WTC11 (cell line): ENCODE measurements around the gene SULF2. TPM values are rescaled to one million over a fixed set of nuclear protein-coding genes. Genes with fewer than 3 reads are reported as not detected.

Source experiments
- ATAC-seq: fragments of 200-7000 bp; cut with Tn5 transposase; 2 replicates; pipeline ENCODE4 v1.10.0; 2021; ENCODE audit warnings: mild to moderate bottlenecking, moderate library complexity
- CTCF ChIA-PET: fragments of 300-600 bp; sonication (Branson Sonifier 250); formaldehyde crosslinking; loops from one replicate; lab custom pipeline; 2021; ENCODE audit warnings: antibody characterized with exemption; lab: Charles Lee
- POLR2A ChIA-PET: fragments of 350-600 bp; sonication (Branson Sonifier 250); formaldehyde crosslinking; loops from one replicate; lab custom pipeline; 2021; ENCODE audit warnings: antibody characterized with exemption; lab: Charles Lee
- DNase-seq: peaks from one replicate; pipeline ENCODE4 v3.0.0; 2021; ENCODE audit warnings: low spot score
- H3K27ac Mint-ChIP-seq: 2 replicates; pipeline ENCODE4 v1.8.0; 2021; ENCODE audit warnings: mixed read lengths
- H3K27me3 Mint-ChIP-seq: 2 replicates; pipeline ENCODE4 v1.8.0; 2021; ENCODE audit warnings: low read depth, mild to moderate bottlenecking, moderate library complexity, mixed read lengths
- H3K36me3 Mint-ChIP-seq: 2 replicates; pipeline ENCODE4 v1.8.0; 2021; ENCODE audit warnings: mixed read lengths
- H3K4me1 Mint-ChIP-seq: 2 replicates; pipeline ENCODE4 v1.8.0; 2022; ENCODE audit warnings: mixed read lengths
- H3K4me3 Mint-ChIP-seq: 2 replicates; pipeline ENCODE4 v1.8.0; 2021; ENCODE audit warnings: mild to moderate bottlenecking, moderate library complexity, mixed read lengths
- H3K9me3 Mint-ChIP-seq: 2 replicates; pipeline ENCODE4 v1.8.0; 2021; ENCODE audit warnings: mixed read lengths
- AFF4 ChIP-seq: sonication (generic); formaldehyde crosslinking; IDR thresholded peaks from 2 replicates; pipeline ENCODE4 v1.8.1; 2023; ENCODE audit warnings: mild to moderate bottlenecking, missing genetic modification reagents, borderline replicate concordance
- ARID4B ChIP-seq: sonication (generic); formaldehyde crosslinking; IDR thresholded peaks from 2 replicates; pipeline ENCODE4 v1.8.0; 2023; ENCODE audit warnings: missing genetic modification reagents, mild to moderate bottlenecking, borderline replicate concordance
- ERG ChIP-seq: fragments of 250-450 bp; sonication (Bioruptor Pico); IDR thresholded peaks from 2 replicates; pipeline ENCODE4 v1.8.0; 2021; ENCODE audit warnings: mild to moderate bottlenecking
- ETV6 ChIP-seq: sonication (generic); formaldehyde crosslinking; IDR thresholded peaks from 2 replicates; pipeline ENCODE4 v1.8.1; 2022; ENCODE audit warnings: mild to moderate bottlenecking, missing genetic modification reagents
- MYBL2 ChIP-seq: sonication (generic); formaldehyde crosslinking; IDR thresholded peaks from 2 replicates; pipeline ENCODE4 v1.8.1; 2023; ENCODE audit warnings: mild to moderate bottlenecking, moderate library complexity, missing genetic modification reagents
- NFYB ChIP-seq: sonication (generic); formaldehyde crosslinking; conservative IDR thresholded peaks from 2 replicates; pipeline ENCODE4 v1.8.0; 2022; ENCODE audit warnings: low read depth, missing genetic modification reagents
- OVOL2 ChIP-seq: fragments of 250-450 bp; sonication (Bioruptor Pico); IDR thresholded peaks from 2 replicates; pipeline ENCODE4 v1.9.0; 2021; ENCODE audit warnings: mild to moderate bottlenecking, borderline replicate concordance
- SMAD4 ChIP-seq: sonication (generic); formaldehyde crosslinking; IDR thresholded peaks from 2 replicates; pipeline ENCODE4 v1.8.0; 2022; ENCODE audit warnings: mild to moderate bottlenecking, missing genetic modification reagents
- SOX15 ChIP-seq: fragments of 250-450 bp; sonication (Bioruptor Pico); IDR thresholded peaks from 2 replicates; pipeline ENCODE4 v1.9.0; 2021; ENCODE audit warnings: mild to moderate bottlenecking
- total RNA-seq: library from RNA; stranded (reverse); gene quantifications from 3 replicates; pipeline ENCODE4 v1.2.3, GENCODE V29; 2021
- TF ChIP-seq, protein P1 (sequence below): fragments of 250-450 bp; sonication (Bioruptor Pico); IDR thresholded peaks from 2 replicates; pipeline ENCODE4 v1.9.0; 2021; ENCODE audit warnings: mild to moderate bottlenecking, borderline replicate concordance
- TF ChIP-seq, protein P2 (sequence below): fragments of 250-450 bp; sonication (Bioruptor Pico); IDR thresholded peaks from 2 replicates; pipeline ENCODE4 v1.9.0; 2021; ENCODE audit warnings: mild to moderate bottlenecking
- TF ChIP-seq, protein P3 (sequence below): sonication (generic); formaldehyde crosslinking; IDR thresholded peaks from 2 replicates; pipeline ENCODE4 v1.8.1; 2023; ENCODE audit warnings: mild to moderate bottlenecking, moderate library complexity, missing genetic modification reagents
- TF ChIP-seq, protein P4 (sequence below): sonication (generic); formaldehyde crosslinking; IDR thresholded peaks from 2 replicates; pipeline ENCODE4 v1.8.1; 2023; ENCODE audit warnings: mild to moderate bottlenecking, missing genetic modification reagents, moderate library complexity

Gene SULF2
- total RNA-seq, 1 experiment from 2014 or later = 36.0 TPM

- TF ChIP-seq, protein P1, sequence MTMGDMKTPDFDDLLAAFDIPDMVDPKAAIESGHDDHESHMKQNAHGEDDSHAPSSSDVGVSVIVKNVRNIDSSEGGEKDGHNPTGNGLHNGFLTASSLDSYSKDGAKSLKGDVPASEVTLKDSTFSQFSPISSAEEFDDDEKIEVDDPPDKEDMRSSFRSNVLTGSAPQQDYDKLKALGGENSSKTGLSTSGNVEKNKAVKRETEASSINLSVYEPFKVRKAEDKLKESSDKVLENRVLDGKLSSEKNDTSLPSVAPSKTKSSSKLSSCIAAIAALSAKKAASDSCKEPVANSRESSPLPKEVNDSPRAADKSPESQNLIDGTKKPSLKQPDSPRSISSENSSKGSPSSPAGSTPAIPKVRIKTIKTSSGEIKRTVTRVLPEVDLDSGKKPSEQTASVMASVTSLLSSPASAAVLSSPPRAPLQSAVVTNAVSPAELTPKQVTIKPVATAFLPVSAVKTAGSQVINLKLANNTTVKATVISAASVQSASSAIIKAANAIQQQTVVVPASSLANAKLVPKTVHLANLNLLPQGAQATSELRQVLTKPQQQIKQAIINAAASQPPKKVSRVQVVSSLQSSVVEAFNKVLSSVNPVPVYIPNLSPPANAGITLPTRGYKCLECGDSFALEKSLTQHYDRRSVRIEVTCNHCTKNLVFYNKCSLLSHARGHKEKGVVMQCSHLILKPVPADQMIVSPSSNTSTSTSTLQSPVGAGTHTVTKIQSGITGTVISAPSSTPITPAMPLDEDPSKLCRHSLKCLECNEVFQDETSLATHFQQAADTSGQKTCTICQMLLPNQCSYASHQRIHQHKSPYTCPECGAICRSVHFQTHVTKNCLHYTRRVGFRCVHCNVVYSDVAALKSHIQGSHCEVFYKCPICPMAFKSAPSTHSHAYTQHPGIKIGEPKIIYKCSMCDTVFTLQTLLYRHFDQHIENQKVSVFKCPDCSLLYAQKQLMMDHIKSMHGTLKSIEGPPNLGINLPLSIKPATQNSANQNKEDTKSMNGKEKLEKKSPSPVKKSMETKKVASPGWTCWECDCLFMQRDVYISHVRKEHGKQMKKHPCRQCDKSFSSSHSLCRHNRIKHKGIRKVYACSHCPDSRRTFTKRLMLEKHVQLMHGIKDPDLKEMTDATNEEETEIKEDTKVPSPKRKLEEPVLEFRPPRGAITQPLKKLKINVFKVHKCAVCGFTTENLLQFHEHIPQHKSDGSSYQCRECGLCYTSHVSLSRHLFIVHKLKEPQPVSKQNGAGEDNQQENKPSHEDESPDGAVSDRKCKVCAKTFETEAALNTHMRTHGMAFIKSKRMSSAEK = no peak
- TF ChIP-seq, all 79 proteins: peak for 0
Observed at GRCh38 chr20:47744803-47745202, 40.5 kb downstream of the SULF2 start (continued).

- POLR2A ChIA-PET = no interaction called here
- Mint-ChIP-seq H3K27ac (no peak overlapping the region), H3K4me1 (peaks cover 8% of the 10 kb centered on the region), H3K36me3 (no peaks in the 10 kb centered on the region), H3K9me3 (no peaks in the 10 kb centered on the region), H3K27me3 (no peaks in the 10 kb centered on the region; the same call in 1 of the 2 replicates), H3K4me3 (no peak overlapping the region)
- no peak for DNase-seq
- ATAC-seq = no peak
- TF ChIP-seq SMAD4 (CRISPR knock-in tag) (no peak), MYBL2 (no peak), AFF4 (CRISPR knock-in tag) (no peak), SOX15 (CRISPR knock-in tag) (no peak), NFYB (CRISPR knock-in tag) (no peak), OVOL2 (CRISPR knock-in tag) (no peak), ETV6 (CRISPR knock-in tag) (no peak)
- TF ChIP-seq, protein P2, sequence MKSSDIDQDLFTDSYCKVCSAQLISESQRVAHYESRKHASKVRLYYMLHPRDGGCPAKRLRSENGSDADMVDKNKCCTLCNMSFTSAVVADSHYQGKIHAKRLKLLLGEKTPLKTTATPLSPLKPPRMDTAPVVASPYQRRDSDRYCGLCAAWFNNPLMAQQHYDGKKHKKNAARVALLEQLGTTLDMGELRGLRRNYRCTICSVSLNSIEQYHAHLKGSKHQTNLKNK (CRISPR knock-in tag) = no peak
- TF ChIP-seq, protein P3, sequence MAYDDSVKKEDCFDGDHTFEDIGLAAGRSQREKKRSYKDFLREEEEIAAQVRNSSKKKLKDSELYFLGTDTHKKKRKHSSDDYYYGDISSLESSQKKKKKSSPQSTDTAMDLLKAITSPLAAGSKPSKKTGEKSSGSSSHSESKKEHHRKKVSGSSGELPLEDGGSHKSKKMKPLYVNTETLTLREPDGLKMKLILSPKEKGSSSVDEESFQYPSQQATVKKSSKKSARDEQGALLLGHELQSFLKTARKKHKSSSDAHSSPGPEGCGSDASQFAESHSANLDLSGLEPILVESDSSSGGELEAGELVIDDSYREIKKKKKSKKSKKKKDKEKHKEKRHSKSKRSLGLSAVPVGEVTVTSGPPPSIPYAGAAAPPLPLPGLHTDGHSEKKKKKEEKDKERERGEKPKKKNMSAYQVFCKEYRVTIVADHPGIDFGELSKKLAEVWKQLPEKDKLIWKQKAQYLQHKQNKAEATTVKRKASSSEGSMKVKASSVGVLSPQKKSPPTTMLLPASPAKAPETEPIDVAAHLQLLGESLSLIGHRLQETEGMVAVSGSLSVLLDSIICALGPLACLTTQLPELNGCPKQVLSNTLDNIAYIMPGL (CRISPR knock-in tag) = no peak
- CTCF ChIA-PET = no interaction called here
Observed at GRCh38 chr20:47743671-47744070, 41.6 kb downstream of the SULF2 start.

GRCh38 chr20:47741669-47742608 lies 43.3 kb downstream of the SULF2 start:
- H3K9me3 Mint-ChIP-seq = no peaks in the 10 kb centered on the region
- ATAC-seq = no peak
- DNase-seq = no peak
- CTCF ChIA-PET = no interaction called here
- H3K4me3 Mint-ChIP-seq = no peak overlapping the region
- H3K27me3 Mint-ChIP-seq = no peaks in the 10 kb centered on the region; the same call in 1 of the 2 replicates
- H3K4me1 Mint-ChIP-seq = peaks cover 3% of the 10 kb centered on the region; the same call in 1 of the 2 replicates
- H3K27ac Mint-ChIP-seq = no peak overlapping the region
- POLR2A ChIA-PET = no interaction called here
- H3K36me3 Mint-ChIP-seq = no peaks in the 10 kb centered on the region
- TF ChIP-seq ARID4B (CRISPR knock-in tag) (no peak), ERG (no peak)
- TF ChIP-seq, protein P4, sequence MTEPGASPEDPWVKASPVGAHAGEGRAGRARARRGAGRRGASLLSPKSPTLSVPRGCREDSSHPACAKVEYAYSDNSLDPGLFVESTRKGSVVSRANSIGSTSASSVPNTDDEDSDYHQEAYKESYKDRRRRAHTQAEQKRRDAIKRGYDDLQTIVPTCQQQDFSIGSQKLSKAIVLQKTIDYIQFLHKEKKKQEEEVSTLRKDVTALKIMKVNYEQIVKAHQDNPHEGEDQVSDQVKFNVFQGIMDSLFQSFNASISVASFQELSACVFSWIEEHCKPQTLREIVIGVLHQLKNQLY (CRISPR knock-in tag) = no peak
